WERI-Rb-1 (cell line): Measurements from ENCODE around the gene ZNF236.

Experiments used
- DNase-seq: peaks from one replicate; pipeline ENCODE4 v3.0.0-alpha.2; 2020
- H3K27ac ChIP-seq: fragments of 250-450 bp; sonication (Bioruptor Pico); 2 replicates; pipeline ENCODE4 v1.5.1; 2020; ENCODE audit warnings: mild to moderate bottlenecking, moderate library complexity
- H3K27me3 ChIP-seq: fragments of 250-450 bp; sonication (Bioruptor Pico); 2 replicates; pipeline ENCODE4 v1.5.1; 2021; ENCODE audit warnings: mild to moderate bottlenecking, low read depth, moderate library complexity; ENCODE audit not compliant: insufficient read depth, severe bottlenecking
- H3K36me3 ChIP-seq: fragments of 250-450 bp; sonication (Bioruptor Pico); 2 replicates; pipeline ENCODE4 v1.5.1; 2020; ENCODE audit warnings: mild to moderate bottlenecking, moderate library complexity
- H3K4me3 ChIP-seq: 2 replicates; pipeline ENCODE4 v1.5.1; 2011; ENCODE audit warnings: low read depth, mild to moderate bottlenecking, control low read depth, low read length
- H3K9me3 ChIP-seq: fragments of 250-450 bp; sonication (Bioruptor Pico); 2 replicates; pipeline ENCODE4 v1.5.1; 2021; ENCODE audit warnings: mild to moderate bottlenecking, moderate library complexity; ENCODE audit not compliant: severe bottlenecking
- CTCF ChIP-seq: IDR thresholded peaks from 2 replicates; pipeline ENCODE4 v1.5.1; 2011; ENCODE audit warnings: low read depth, mild to moderate bottlenecking, control low read depth, inconsistent platforms, low read length

The ZNF236 gene

GRCh38 chr18:76983613-76984051 is 161.3 kb downstream of the ZNF236 start:
- no peak for DNase-seq
- Histone ChIP-seq H3K27ac (no peak overlapping the region; the same call in 1 of the 2 replicates), H3K36me3 (no peaks in the 10 kb centered on the region), H3K9me3 (no peaks in the 10 kb centered on the region), H3K27me3 (no peaks in the 10 kb centered on the region), H3K4me3 (no peak overlapping the region)
- TF ChIP-seq CTCF = no peak

GRCh38 chr18:76984193-76985155 is 162.1 kb downstream of the ZNF236 start:
- H3K4me3 ChIP-seq = no peak overlapping the region
- TF ChIP-seq CTCF = no peak
- no peaks in the 10 kb centered on the region for H3K9me3 ChIP-seq
- DNase-seq = no peak
- H3K27me3 ChIP-seq = no peaks in the 10 kb centered on the region
- H3K27ac ChIP-seq = no peak overlapping the region
- no peaks in the 10 kb centered on the region for H3K36me3 ChIP-seq

DNA sequence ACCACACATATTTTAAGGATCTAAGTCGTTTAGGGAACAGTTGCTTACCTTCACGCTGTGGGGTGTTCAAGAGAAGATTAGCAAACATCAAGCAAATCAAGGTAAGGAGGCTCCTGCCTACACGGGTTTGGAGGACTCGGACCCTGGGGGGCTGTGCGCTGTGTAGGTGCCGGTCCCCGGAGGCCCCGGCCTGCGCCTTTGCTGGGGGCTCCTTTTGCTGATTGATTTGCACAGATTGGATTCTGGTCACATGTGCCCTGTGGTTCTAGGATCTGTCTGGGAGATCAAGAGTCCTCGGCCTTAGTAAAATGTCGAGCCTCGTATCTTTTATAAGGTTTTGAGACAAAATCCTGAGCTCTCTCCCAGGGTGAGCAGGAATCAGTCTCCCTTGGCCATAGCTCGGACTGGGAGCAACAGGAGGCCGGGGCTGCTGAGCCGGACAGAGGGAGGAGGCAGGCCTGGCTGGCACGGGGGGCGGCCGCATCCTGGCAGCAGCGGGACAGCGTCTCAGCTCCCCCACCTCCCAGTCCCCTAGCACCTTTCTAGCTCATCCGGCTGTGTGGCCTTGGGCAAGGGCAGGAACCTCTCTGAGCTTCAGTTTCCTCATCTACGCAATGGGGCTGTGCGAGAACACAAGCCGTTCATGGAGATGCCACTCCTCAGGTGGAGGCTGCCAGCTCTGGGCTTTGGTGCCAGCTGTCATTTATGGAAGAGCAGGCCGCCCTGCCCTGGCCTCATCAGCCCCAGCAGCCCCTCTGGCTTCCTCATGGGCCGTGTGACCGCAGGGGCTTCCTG is 163.0 kb downstream of the ZNF236 start:
- no peak for DNase-seq
- Histone ChIP-seq H3K4me3 (no peak overlapping the region), H3K27ac (no peak overlapping the region), H3K27me3 (no peaks in the 10 kb centered on the region), H3K36me3 (no peaks in the 10 kb centered on the region), H3K9me3 (no peaks in the 10 kb centered on the region)
- no peak for TF ChIP-seq CTCF

- no peak overlapping the region for H3K4me3 ChIP-seq
- no peak for TF ChIP-seq CTCF
- no peak for DNase-seq
- no peaks in the 10 kb centered on the region for H3K36me3 ChIP-seq
- H3K27me3 ChIP-seq = no peaks in the 10 kb centered on the region
- no peaks in the 10 kb centered on the region for H3K9me3 ChIP-seq
- H3K27ac ChIP-seq = no peak overlapping the region
These were observed 163.5 kb downstream of the ZNF236 start for GRCh38 chr18:76985951-76986236.

GRCh38 chr18:76986406-76986805 is 164.0 kb downstream of the ZNF236 start:
- Histone ChIP-seq H3K27ac (no peak overlapping the region), H3K36me3 (no peaks in the 10 kb centered on the region), H3K27me3 (no peaks in the 10 kb centered on the region), H3K4me3 (no peak overlapping the region), H3K9me3 (no peaks in the 10 kb centered on the region)
- no peak for TF ChIP-seq CTCF
- DNase-seq = no peak
